Activated gamma-delta T cell treated with Interleukin-2 at 50 U/mL for 16 hours (primary cell): Measurements from ENCODE around the gene SLC17A8.

Source experiments
- DNase-seq: peaks from one replicate; pipeline ENCODE4 v3.0.0-alpha.2; 2020

SLC17A8 gene

DNA sequence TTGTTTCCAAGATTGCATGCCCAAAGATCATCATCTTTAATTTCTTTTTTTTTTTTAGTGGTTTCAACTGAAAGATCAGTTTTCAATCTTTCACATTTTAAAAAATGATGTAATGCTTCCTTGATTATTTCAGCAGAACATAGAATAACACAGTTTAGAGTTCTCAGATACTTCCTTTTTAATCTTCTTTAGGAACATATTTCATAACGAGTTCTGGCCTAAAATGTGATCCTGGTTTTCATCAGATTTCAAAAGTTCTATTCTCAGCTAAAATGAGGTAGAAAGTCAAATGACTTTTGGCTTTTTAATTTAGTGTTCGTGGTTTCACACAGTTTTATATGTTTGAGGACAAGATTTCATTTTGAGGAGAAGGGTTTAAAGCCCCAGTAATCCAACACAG lies 76.8 kb downstream of the SLC17A8 start:
- DNase-seq, result no peak

- no peak for DNase-seq
Measured at GRCh38 chr12:100434177-100434576, 77.3 kb downstream of the SLC17A8 start.

- no peak for DNase-seq
Measured at GRCh38 chr12:100435957-100436356, 79.1 kb downstream of the SLC17A8 start.

DNA sequence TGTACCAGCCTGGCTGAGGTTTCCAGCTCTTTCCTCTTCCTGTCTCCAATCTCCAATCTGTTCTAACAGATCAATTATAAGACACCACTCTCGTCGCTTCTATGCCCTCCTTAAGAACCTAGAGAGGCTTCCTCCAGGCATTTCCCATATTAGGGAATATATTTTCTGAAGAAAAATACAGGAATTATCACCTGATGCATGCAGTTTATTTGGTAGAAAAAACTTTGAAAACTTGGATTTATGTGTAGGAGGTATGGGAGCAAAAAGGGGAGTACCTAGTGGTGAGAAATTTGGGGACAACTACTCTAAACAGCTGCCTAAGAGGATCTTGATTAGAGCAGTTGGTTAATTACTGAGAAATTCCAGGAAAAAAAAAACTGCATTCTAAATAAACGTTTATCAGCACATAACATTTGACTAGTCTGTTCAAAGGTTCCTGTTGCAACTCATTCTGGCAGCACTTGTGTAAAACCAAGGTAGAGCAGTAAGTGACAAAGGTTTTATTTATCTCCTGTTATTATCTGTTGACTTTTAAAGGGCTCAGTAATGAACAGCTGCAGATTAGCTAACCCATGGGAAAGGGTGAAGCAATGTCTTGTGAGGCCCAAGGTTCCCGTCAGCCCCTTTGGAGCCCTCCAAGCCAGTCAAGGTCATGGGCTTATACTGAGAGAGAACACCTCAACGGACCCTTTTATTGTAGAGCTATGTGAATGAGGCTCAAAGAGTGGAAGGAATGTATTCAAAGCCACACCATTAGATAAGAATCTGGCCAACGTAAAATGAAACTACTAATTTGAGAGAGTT lies 80.4 kb downstream of the SLC17A8 start:
- DNase-seq, result no peak

- DNase-seq, result no peak
Measured at GRCh38 chr12:100439797-100440196, 82.9 kb downstream of the SLC17A8 start.

DNA sequence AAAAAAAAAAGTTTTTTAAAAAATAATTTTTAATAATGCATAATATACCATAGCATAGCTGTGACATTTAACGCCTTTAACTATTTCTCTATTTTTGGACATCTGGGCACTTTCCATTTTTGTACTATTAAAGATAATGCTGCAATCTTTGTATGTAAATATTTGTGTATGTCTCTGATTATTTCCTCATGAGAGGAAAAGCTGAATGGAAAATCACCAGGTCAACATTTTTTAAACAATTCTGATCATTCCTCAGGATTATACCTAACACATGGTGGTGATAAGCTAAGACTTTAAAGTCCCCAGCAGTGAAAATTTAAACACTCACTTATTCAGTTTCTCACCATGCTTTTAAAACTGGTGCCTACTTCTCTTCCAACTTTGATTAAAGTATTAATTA lies 85.5 kb downstream of the SLC17A8 start:
- DNase-seq, result no peak

- DNase-seq, result no peak
Measured at GRCh38 chr12:100443434-100443833, 86.6 kb downstream of the SLC17A8 start.

- DNase-seq, result no peak
Measured at GRCh38 chr12:100445081-100445481, 88.2 kb downstream of the SLC17A8 start.

DNA sequence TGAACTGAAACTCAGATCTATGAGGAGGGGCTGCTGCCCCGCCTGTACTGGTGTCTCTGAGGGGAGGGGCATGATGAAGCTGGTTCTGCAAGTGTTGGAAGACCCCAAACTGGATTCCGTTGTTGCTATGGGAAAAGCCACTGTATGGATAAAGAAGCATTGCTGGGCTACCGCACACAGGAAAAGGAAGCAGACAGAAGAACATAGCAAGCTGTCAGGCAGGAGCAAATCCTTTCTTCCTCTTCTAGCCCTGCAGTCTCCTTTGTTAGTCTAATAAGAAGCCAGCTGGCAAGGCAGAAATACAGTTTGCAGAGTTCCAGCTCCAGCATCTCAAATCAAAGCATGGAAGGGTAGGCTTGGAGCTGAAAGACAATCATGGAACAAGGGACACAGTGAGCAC lies 90.5 kb downstream of the SLC17A8 start:
- no peak for DNase-seq

GRCh38 chr12:100448656-100449055 lies 91.8 kb downstream of the SLC17A8 start:
- no peak for DNase-seq

DNA sequence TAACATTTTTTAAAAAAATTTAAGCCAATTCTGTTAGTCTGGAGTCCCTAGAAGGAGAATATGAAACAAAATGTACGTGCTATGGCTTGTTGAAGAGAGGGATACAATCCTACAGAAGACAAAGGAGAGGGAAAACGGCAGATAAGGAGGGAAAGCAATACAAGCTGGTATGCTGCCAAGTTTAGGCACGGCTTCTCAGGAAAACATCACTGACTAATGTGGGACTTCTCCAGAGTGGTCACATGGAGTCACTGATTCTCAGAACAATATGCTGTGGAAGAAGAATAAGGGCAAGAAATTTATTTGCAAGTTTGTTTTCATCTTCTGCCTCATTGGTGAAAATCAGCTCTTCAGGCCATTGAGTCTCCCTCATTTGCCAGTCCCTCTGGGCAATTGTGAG lies 93.9 kb downstream of the SLC17A8 start:
- no peak for DNase-seq

DNA sequence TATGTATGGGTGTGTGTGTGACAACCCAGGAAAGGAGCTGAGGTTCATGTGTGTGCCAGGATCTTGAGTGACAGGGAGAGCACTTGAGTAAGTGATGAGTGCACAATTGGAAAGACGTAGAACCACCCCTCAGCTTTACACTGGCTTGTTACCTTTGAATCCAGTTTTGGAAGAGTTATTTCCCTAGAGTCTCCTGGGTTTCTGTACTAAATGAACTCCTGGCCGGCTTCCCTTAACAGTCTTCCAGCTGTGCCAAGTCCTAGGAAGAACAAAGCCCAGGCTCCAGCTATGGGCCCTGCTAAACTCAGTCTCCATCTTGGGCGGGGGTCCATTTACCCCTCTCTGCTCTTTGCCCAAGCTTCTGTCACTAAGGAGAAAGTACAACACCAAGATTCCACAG lies 97.1 kb downstream of the SLC17A8 start:
- DNase-seq, result no peak

DNA sequence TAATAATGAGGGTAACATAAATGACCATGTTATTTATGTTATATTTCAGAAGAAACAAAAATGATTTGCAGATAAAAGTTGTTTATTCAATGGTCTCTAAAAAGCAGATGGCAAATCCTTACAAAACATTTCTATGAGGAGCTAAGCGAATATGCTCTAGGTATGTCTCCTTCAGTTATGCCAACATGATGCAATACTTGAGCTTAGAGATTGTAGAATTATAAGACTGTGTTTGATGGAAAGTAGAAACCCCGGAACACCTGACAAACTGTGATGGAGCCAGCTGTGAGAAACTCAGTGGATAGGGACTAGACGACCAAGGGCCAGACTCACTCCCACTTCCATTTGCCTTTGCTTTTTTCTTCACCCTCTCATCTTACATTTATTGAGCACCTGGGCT lies 99.0 kb downstream of the SLC17A8 start:
- DNase-seq, result no peak

- no peak for DNase-seq
Measured at GRCh38 chr12:100458191-100458590, 101.3 kb downstream of the SLC17A8 start.

- DNase-seq, result no peak
Measured at GRCh38 chr12:100460702-100461101, 103.8 kb downstream of the SLC17A8 start.

- DNase-seq, result no peak
Measured at GRCh38 chr12:100461330-100461973, 104.6 kb downstream of the SLC17A8 start.

DNA sequence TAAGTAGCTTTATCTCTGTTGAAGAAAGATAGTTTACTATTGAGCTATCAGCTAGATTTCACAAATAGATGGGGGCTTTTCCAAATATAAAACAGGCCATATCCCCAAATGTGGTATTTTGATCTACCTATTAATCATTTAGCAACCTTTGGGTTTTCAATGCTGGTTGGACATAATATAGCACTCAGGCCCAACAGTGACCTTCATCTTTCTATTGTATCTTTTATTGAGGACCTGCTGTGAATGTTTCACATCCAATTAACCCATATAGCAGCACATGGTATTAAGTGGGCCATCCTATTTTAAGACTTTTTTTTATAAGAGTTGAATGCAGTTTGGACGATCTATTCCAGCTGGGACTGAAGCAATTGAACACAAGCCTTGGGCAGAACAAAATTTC lies 106.8 kb downstream of the SLC17A8 start:
- DNase-seq, result no peak

GRCh38 chr12:100464529-100464928 lies 107.7 kb downstream of the SLC17A8 start:
- no peak for DNase-seq

DNA sequence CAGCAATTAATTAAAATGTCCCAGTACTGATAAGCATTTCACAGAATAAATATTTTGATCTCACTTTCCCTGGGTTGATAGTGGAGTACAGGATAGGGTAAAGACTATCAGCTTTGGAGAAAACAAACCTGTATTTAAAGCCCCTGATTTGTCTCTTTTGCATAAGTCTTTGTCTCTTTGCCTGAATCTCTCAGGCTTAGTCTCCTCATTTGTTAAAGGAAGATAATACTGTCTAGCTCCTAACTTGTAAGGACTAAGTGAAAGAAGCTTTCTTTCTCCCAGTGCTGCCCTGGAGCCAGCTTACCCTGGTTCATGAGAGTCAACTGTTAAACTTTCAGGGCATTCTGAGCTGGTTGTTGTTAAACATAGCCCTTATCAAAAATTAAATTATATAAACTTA lies 111.3 kb downstream of the SLC17A8 start:
- DNase-seq, result no peak
